Gastrocnemius medialis (tissue), 4 donors: ENCODE data around the gene E2F8.

Experiments used
- POLR2A ChIP-seq, 2 donors: fragments of 450-650 bp; IDR thresholded peaks; one replicate each; pipeline ENCODE4 v1.6.1; 2017; ENCODE audit warnings: antibody characterized with exemption in 2 of 2, mild to moderate bottlenecking in 2 of 2, moderate library complexity in 2 of 2
- TF ChIP-seq, protein P1 (sequence below), 5 experiments: fragments of 450-650 bp in 3 of 5; fragments of 200-600 bp in 2 of 5; sonication (generic) in 2 of 5; IDR thresholded peaks in 4 of 5; conservative IDR thresholded peaks in 1 of 5; 1 replicate in 4 of 5; 2 replicates in 1 of 5; pipeline ENCODE4 v1.5.1; 2016 to 2019; ENCODE audit warnings: antibody characterized with exemption in 5 of 5, mild to moderate bottlenecking in 3 of 5, moderate library complexity in 3 of 5

DNA sequence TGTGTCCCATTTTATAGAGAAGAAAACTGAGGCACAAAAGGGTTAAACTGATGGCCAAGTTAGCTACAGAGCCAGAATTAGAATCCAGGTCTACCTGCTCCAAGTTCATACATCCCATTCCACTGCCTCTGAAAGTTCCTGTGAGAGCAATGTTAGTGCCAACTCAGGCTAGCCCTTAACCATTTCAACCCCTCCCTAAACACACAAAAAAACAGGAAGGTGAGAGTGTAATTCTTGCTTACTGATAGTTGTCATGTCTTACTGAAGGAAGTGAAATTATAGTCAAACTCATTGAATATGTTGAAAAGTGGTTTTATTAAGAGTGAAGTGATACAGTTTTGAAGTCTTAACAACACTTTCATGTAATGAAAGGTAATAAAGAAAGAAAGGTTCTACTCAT is 2.9 kb upstream of the E2F8 start:
- no peak for TF ChIP-seq POLR2A (IDR thresholded peaks at IDR 0.05)
- TF ChIP-seq, protein P1, sequence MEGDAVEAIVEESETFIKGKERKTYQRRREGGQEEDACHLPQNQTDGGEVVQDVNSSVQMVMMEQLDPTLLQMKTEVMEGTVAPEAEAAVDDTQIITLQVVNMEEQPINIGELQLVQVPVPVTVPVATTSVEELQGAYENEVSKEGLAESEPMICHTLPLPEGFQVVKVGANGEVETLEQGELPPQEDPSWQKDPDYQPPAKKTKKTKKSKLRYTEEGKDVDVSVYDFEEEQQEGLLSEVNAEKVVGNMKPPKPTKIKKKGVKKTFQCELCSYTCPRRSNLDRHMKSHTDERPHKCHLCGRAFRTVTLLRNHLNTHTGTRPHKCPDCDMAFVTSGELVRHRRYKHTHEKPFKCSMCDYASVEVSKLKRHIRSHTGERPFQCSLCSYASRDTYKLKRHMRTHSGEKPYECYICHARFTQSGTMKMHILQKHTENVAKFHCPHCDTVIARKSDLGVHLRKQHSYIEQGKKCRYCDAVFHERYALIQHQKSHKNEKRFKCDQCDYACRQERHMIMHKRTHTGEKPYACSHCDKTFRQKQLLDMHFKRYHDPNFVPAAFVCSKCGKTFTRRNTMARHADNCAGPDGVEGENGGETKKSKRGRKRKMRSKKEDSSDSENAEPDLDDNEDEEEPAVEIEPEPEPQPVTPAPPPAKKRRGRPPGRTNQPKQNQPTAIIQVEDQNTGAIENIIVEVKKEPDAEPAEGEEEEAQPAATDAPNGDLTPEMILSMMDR (IDR thresholded peaks at IDR 0.05 in 4 of 5, conservative IDR thresholded peaks at IDR 0.05 in 1 of 5) = no peak
